ENCODE results near the gene CISH. TPM values are rescaled to one million over a fixed set of nuclear protein-coding genes. Genes with fewer than 3 reads are reported as not detected.

The CISH gene
- total RNA-seq, 1 donor from 2014 or later = 0.16 TPM

DNA sequence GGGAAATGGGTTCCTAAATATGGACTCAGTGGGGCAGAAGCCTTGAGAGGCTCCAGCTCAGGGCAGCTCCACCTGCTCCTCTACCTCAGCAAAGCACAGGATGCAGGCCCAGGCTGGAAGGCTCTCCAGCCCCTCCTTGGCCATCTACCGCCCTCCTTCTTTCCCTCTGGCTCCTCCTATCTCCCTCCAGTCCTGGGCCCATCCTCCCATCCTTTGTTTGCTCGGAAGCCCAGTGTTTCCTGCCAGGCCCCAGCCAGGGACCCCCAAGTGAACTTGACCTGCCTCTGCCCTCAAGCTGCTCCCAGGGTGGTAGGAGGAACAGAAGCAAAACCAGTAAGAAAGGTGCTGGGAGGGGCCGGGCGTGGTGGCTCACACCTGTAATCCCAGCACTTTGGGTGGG is 25.4 kb upstream of the CISH start:
- no peak for DNase-seq

DNA sequence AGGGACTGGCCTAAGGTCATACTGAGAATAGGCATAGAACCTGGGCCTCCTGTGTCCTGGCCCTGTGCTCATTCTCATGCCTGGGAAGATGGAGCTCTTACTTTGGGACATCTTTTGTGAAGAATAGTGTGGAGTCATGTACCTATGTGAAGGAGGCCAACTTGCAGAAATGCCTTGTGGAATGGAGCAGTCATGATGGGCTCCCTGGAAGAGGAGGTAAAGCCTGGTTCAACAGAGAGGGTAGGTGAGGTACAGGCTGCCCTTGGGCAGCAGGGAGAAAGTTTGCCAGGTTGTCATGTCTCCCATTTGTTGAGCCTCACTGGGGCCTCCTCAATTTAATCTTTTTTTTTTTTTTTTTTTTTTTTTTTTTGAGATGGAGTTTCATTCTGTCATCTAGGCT is 23.5 kb upstream of the CISH start:
- DNase-seq = no peak

DNA sequence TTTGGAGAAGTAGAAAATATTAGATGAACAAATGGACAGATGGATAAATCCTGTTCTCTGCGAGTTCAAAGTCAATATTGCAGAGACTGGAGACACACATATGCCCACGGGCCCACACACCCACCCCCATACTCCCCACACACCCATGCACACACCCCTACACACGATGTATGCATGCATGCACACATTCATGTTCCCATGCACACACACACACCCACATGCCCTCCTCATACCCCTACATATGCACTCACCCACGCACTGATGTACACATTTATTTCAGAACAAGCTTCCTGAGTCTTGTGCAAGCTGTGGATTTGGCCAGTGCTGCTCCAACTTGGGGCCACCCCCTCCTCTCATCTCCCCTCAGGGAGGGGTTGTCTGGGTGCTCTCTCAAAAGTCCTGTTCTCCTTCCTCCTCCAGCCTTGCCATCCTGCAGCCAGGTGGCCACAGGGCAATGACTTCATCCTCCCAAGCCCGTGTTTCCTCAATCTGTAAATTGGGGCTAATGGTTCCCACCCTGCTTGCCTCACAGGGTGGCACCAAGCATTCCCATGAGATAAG is 21.7 kb upstream of the CISH start:
- no peak for DNase-seq

DNA sequence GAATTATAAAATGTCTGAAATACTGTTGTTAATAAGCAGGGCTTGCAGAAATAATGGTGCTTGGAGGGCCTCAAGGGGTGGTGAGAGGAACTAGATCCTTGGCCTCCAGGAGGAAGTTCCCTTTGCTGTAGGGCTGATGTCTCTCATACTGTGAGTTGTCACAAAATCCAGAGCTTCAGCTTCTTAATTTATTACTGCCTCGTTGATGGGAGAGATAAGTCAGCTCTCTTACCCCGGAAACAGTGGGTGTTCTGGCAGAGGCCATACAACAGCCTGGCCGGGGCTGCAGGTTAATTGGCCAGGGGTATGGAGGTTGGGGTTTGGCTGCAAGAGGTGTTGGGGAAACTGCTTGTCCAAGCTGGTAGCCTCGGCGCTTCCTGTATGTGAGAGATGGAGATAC is 20.9 kb upstream of the CISH start:
- no peak for DNase-seq

DNA sequence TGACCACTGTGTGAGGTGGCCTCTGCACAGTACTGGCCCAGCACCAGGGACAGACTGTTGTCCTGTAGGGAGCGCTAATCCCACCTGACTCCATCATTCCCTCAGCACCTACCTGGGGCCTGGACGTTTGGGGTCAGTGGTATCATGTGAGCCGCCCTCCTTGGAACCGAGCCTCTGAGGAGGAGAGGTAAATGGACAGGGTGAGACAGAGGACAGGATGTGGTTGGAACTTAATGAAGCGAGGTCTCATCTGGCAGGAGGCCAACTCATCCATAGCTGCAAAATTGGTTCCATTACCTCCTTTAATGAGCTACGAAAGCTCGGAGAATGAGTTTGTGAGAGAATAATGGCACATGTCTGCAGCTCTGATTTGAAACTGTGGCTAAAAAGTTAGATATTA is 19.3 kb upstream of the CISH start:
- no peak for DNase-seq

DNA sequence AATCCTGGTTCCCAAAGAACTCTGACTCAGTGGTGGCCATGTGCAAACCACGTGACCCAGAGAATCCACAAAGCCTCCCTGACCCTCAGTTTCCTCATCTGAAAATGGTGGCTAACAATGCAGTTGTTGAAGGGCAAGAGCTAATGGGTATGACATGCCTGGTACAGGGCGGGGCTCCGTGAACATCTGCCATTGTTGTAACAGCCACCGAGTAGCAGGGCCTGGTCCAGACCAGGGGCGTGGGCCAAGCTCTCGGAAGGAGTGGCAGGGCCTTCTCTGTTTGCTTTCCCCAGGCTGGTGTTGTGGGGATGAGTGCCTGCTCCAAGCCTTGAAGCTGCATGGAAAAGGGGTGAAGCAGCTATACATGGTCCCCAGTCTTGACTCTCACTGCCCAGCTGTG is 18.8 kb upstream of the CISH start:
- DNase-seq = no peak

DNA sequence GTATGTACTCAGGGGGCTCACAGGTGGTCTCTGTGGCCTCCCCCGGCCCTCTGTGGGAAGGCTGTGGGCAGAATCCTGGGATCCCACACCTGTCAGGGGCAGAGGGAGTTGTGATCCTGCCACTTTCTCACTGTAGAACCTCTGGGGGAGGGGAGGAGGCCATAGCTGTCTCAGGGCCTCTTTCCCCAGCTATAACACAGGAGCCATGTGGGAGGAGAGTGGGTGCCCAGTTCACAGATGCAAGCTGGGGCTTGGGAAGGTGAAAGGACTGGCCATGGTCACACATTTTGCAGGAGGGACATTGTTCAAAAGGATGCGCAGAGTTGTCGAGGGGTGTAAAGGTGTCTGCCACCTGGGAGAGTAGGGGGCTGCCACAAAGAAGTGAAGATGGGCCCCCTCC is 17.0 kb upstream of the CISH start:
- no peak for DNase-seq

DNA sequence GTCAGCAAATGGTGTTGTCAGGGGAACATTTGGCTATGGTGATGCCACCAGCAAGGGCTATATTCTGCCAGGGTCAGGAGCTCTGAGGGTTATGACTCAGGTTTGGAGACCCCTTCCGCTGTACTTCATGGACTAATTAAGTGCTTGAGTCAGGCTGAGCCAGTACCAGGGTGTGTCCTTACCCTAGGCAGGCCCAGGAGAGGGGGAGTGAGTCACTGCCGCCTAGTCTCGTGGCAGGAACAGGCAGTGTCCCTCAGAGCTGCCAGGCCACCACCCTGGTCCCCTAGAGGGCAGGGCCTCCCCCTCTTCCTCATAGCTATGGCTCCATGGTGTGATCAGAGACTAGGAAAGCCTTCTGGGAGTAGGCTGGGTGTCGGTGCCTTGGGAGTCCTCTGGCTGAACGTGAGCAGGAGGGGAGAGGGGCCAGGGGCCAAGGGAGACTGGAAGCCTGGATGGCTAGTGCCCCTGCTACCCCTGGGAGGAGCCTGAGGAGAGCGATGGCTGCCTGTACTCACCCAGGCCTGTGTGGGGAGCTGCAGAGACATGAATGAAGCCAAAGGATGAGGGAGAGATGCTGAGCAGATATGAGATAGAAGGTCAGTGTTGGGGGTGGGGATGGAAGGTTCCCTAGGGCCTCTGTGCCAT is 16.0 kb upstream of the CISH start:
- DNase-seq = no peak

DNA sequence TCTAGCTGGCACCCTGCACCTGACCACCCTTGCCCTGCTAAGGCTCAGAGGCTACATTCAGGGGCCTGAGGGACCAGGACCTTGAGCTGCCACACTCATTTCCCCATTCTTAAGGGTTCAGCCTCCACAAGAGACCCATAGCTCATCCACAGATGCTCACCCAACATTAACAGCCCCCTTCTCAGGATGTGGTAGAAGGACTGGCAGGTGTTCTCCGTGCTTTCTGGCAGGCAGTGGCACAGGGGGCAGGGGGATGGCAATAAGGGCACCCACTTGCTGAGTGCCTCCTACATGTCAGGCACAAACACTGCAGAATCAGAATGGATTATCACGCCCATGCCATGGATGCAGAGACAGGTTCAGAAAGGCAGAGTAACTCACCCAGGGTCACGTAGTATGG is 14.8 kb upstream of the CISH start:
- no peak for DNase-seq

DNA sequence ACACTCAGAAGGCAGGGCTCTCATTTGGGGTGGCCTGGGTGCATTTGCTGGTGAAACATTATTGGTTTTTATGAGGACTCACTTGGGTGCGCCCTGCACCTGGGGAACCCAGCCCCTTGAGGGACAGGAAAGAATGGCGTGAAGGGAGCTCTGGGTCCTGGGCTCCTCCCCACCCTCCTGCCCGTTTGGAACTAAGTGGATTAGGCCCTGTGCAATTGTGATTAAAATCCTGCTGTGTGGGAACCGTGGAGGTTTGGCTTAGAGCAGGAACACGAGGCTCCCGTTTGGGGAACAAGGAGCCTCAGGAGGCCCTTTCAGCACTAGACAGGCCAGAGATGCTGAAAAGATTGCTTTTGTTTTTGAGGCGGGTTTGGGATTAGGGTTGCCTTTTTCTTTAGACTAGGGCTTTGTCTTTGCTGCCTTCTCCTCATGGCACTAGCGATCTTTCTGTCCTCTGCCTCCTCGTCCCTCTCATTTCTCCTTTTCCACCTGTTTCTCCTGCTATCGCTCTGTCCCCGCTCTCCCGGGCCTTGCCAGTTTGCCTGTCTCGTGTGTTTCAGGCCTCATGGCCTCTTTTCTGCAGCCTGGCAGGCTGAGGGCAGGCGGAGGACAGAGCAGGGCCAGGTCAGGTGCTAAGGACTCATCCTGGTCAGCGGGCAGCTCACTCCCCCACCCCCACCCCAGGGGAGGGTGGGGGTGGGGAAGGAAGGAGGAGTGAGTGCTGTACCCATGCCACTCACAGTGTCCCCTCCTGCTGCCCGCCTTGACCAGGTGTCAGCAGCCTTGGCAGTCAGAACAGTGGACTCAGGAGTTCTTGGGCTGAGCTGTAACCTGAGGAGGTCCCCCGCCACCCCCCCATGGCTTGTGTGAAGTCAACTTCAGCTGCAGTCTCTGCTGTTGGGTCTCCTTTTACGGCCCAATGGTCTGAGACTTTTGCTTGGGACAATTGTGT is 13.9 kb upstream of the CISH start:
- no peak for DNase-seq

DNA sequence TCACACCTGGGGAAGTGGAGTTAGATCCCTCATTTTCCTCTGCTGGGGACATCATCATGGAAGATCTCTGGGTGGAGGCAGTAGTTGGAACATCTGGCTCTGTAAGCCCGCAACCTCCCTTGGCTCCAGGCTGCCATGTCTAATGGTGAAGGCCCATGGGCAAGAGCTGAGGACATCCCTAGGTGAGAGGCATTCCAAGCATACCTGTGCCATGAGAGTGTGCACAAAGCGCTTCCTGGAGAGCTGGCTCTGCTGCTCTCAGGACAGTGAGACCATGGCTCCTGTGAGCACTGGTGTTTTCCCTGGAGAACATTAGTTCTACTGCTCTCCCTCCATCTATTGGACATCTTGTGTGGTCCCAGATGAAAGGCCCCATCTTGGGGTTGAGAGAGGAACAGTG is 13.1 kb upstream of the CISH start:
- DNase-seq = no peak

DNA sequence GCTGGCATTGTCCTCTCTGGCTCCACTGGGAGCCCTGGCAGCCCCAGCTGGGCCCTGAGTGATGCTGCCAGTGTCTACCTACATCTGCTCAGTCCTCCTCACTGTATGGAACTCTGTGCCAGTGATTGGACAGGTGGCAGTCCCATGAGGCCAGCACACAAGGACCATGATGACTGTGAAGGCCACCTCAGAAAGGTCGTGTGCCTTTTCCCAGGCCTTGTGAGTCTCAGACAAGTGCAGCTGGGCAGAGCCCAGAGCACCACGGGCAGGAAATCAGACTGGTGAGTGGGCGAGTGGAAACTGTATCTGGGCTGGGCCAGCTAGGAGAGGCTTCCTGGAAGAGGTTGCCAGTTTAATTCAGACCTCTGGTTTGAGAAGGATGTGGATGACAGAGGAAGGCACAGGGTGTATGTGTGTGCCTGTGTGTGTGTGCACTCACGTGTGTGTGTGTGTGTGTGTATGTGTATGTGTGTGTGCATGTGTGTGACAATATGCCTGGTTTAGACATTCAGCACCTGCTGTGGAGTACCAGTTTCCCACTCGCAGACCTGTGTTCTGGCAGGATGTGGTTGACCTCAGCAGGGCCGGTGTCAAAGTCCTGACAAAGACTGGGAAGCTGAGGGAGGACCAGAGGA is 12.4 kb upstream of the CISH start:
- DNase-seq = no peak

DNA sequence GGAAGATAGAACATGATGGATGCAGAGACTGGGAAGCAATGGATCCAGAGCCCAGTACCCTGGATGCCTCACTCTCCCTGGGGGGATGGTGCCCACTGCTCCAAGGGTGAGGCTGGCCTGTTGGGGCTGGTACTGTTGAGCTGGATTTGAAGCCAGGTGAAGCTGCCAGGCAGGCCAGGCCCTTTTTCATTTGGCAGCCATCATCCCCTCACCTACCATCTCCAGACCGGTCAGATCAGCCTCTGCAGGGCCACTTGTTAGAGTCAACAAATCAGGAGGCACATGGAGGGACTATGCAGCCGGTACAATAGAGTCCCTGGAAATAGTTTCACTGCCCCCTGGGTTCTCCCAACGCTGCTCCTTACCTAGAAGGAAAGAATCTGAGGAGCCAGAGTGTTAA is 11.3 kb upstream of the CISH start:
- no peak for DNase-seq

DNA sequence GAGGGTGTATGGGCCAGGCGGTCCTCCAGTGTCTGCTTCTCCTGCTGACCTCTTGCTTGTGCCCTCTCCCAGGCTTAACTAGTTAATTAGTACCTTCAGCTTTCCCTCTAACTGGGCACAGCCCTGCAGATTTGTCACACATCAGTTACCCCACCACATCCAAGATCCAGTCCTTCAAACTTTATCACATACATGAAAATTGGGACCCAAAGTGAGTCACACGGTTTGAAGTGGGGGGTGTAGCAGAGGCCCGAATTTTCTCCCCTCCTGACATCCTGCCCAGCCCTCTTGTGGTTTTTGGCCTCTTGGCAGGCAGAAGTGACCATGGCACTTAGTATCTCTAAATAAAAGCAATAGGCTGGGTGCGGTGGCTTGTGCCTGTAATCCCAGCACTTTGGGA is 9.2 kb upstream of the CISH start:
- no peak for DNase-seq

DNA sequence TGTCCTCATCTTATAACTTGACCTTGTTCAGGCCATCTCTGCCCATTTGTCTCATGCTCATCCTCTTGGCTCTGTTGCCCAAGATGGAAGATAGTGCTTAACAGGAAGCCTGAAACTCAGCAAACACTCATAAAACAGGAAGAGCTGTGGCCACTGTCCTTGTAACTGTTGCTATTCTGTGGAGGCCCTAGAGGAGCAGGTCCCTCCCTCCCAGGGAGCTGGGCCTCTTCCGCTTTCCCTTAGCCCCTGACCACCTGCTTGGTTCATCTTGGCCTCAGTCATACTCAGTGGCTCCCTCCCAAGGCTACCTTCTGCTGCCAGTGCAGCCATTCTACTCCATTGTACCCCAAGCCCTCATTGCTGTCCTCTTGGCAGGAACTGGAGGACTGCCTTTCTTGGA is 8.8 kb upstream of the CISH start:
- DNase-seq = no peak

DNA sequence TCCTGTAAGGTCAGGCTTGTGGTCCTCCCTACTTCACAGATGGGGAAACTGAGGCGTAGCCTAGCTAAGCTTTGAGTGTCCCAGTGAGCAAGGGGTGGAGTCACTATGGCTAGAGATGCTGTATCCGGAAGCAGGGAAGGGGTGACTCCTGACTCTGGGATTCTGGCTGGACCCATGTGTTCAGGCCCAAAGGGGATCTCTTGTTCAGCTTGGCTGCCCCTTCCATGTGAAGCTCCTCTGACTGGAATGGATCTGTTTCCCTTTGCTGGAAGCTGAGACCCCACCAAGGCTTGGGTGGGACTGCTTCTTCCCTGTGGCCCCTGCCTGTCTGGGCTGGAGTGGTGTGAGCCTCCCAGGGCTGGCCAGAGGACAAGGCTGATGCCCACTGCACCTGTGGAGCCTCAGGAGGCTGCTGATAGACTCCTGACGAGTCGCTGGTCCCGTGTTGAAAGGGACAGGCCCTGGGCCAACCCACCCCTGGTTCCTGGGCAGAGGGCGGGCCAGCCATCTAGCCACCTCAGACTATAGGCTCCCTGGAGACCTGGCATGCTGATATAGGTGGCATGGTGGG is 6.4 kb upstream of the CISH start:
- no peak for DNase-seq

DNA sequence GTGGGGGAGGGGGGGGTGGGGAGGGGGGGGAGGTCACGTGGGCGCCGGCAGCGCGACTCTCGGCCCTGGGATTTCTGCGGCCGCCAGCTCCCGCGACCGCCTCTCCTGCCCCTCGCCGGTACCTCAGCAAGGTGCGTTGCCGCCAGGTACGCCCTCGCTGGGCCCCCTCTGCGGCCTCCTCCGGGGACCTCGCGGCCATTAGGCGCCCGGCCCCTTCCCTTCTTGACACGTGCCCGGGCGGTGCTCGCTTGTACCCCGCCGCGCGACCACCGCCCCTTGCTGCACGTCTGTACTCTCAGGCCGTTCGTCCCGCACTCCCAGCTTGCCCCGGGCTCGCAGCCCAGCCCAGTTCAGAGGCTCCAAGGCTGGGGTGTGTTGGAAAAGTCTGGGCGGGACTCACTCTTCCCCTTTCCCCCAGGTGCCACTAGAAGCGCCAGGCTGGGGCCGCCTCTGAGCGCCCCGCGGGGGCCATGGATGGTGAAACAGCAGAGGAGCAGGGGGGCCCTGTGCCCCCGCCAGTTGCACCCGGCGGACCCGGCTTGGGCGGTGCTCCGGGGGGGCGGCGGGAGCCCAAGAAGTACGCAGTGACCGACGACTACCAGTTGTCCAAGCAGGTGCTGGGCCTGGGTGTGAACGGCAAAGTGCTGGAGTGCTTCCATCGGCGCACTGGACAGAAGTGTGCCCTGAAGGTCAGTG is 5.7 kb upstream of the CISH start, which contains the start of gene MAPKAPK3:
Gene MAPKAPK3, plus strand, starts transcription at position 56 of the 696 bp plus-strand sequence. Its CDS starts 415 bp downstream, at position 471.
- DNase-seq = no peak

DNA sequence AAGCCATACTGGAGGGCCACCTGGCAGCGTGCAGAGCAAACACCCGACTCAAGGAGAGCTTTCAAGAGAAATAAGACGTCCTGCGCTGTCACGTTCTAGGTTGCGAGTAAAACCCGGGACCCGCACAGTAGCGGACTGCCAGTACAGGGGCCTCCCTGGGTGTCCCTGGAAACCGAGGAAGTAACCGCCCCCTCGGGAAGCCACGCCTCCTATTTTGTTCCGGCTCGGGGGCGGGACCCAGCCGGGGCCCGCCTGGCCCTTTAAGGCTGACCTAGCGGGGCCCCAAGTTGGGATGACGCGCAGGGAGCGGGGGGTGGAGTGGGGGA is 5.2 kb upstream of the CISH start:
- peak; percentile 82 for DNase-seq

DNA sequence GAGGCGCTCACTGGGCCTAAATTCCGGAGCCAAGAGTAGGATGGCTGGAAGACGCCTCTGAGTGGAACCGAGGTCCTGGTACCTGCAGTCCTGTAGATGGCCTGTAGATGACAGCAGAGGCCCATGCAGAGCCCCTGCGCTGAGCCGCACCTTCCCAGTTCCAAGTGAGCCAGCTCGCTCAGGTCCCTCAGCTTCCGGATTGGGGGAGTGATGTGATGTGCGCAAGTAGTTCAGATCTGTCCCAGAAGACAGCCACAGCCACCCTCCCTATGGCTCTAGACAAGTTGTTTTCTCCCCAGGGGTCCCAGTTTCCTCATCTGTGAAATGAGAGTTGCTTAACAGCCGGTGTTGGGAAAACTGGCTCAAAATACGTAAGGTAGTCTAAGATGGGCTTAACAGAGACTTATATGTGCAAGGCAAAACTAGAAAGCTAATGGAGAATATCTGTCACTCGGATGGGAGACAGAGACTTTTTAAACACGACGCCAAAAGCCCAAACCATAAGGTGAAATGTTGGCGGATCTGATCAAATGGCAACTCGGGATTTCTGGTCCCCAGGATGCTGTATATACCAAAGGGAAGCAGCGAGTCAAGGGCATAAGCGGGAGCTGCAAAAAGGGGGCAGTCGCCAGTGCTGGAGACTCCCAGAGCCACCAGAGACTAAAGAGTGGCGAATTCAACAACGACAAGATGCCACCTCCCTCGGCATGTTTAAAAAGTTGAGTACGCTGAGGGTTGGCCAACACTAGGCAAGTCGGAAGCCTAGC is 4.6 kb upstream of the CISH start:
- DNase-seq = peak; percentile 78

DNA sequence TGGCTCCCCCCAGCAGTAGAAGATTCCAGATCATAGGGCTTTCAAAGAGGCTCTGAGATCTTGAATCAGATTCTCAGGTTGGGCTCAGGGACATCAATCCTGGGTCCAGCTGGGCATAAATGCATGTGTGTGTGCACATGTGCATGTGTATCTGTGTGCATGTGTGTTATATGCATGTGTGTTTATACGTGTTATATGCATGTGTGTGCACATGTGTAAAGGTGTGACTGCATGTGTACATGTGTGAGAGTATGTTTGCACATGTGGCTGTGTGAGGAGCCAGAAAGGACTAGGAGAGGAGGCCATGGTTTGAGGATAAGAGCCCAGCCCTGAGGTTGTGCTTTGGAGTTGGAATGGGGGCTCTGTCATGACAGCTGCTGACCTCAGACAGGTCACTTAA is 3.6 kb upstream of the CISH start:
- no peak for DNase-seq
